Glomerular endothelial cell (primary cell): ENCODE results near the gene SYNE1. TPM values are rescaled to one million over a fixed set of nuclear protein-coding genes. Genes with fewer than 3 reads are reported as not detected.
"Not testable (repeated sequence)": the region's sequence is repeated elsewhere in the genome, so short reads cannot be mapped to it uniquely, and the experiment has no call there.

Source experiments
- DNase-seq: peaks from one replicate; pipeline ENCODE4 v3.0.0-alpha.2; 2011; ENCODE audit warnings: low read depth, low spot score; ENCODE audit errors: extremely low read depth
- total RNA-seq: library from RNA; depleted of rRNA; stranded (reverse); fragments of >200 nt; gene quantifications from 2 replicates; pipeline ENCODE4 v1.2.3, GENCODE V29; 2015

The SYNE1 gene
- 66.9 and 91.2 TPM in 2 replicates for total RNA-seq

- no peak for DNase-seq
Measured at GRCh38 chr6:152637296-152638047, at the start of gene SYNE1. Gene SYNE1 (minus strand): TSS chr6:152637362. CDS start chr6:152628331, 9,031 bp downstream.

GRCh38 chr6:152685819-152686218 is 48.7 kb upstream of the SYNE1 start:
- no peak for DNase-seq

GRCh38 chr6:152682935-152683334 is 45.8 kb upstream of the SYNE1 start:
- DNase-seq: not testable (repeated sequence)

GRCh38 chr6:152682141-152682540 is 45.0 kb upstream of the SYNE1 start:
- no peak for DNase-seq

GRCh38 chr6:152680879-152681517 is 43.8 kb upstream of the SYNE1 start:
- DNase-seq: no peak

- DNase-seq: no peak
Measured at GRCh38 chr6:152680151-152680550, 43.0 kb upstream of the SYNE1 start.

- no peak for DNase-seq
Measured at GRCh38 chr6:152673236-152673635, 36.1 kb upstream of the SYNE1 start.

- no peak for DNase-seq
Measured at GRCh38 chr6:152671171-152671570, 34.0 kb upstream of the SYNE1 start.

- DNase-seq: no peak
Measured at GRCh38 chr6:152669895-152670294, 32.7 kb upstream of the SYNE1 start.

- DNase-seq: no peak
Measured at GRCh38 chr6:152661776-152662175, 24.6 kb upstream of the SYNE1 start.

- no peak for DNase-seq
Measured at GRCh38 chr6:152651986-152652385, 14.8 kb upstream of the SYNE1 start.

GRCh38 chr6:152648105-152648504 is 10.9 kb upstream of the SYNE1 start:
- DNase-seq: no peak

- not testable (repeated sequence) for DNase-seq
Measured at GRCh38 chr6:152646732-152647131, 9.6 kb upstream of the SYNE1 start.

GRCh38 chr6:152642578-152643375 is 5.6 kb upstream of the SYNE1 start:
- peak; percentile 2 for DNase-seq

GRCh38 chr6:152636609-152637295 is 410 bp downstream of the SYNE1 start:
- no peak for DNase-seq

- no peak for DNase-seq
Measured at GRCh38 chr6:152636021-152636608, 1.0 kb downstream of the SYNE1 start.

GRCh38 chr6:152634773-152635172 is 2.4 kb downstream of the SYNE1 start:
- no peak for DNase-seq

- no peak for DNase-seq
Measured at GRCh38 chr6:152632121-152632782, 4.9 kb downstream of the SYNE1 start.

GRCh38 chr6:152631376-152631775 is 5.8 kb downstream of the SYNE1 start:
- DNase-seq: no peak

GRCh38 chr6:152630832-152631231 is 6.3 kb downstream of the SYNE1 start:
- no peak for DNase-seq
